B cell (primary cell): ENCODE results near the gene PIGB. TPM values are rescaled to one million over a fixed set of nuclear protein-coding genes. Genes with fewer than 3 reads are reported as not detected.

Source experiments
- ATAC-seq: fragments of 200-7000 bp; cut with Tn5 transposase; one replicate; pipeline ENCODE4 v1.10.0; 2021; ENCODE audit warnings: low read depth, mild to moderate bottlenecking, moderate number of reproducible peaks, moderate library complexity
- CTCF ChIA-PET: fragments of 350-600 bp; sonication (Branson Sonifier 250); formaldehyde crosslinking; loops from one replicate; lab custom pipeline; 2021; ENCODE audit warnings: antibody characterized with exemption, inconsistent platforms; lab: Charles Lee
- POLR2A ChIA-PET: fragments of 350-600 bp; sonication (Branson Sonifier 250); formaldehyde crosslinking; loops from one replicate; lab custom pipeline; 2021; ENCODE audit warnings: antibody characterized with exemption; lab: Charles Lee
- DNase-seq: peaks from one replicate; pipeline ENCODE4 v3.0.0; 2013
- H2AFZ ChIP-seq: 2 replicates; pipeline ENCODE4 v1.6.1; 2012; ENCODE audit warnings: mild to moderate bottlenecking, low read depth, low read length; ENCODE audit not compliant: insufficient read depth, poor library complexity, severe bottlenecking
- H3K27ac ChIP-seq, 2 donors: 1 replicate in 1 of 2; 2 replicates in 1 of 2; pipeline ENCODE4 v1.5.1; 2012 to 2013; ENCODE audit warnings: low read length in 2 of 2, mild to moderate bottlenecking in 2 of 2, moderate library complexity in 1 of 2
- H3K27me3 ChIP-seq, 4 experiments: fragments of 200-600 bp in 1 of 4; sonication (generic) in 1 of 4; replicated peaks in 1 of 4; 1 replicate in 2 of 4; 2 replicates in 2 of 4; pipeline versions ENCODE4 v1.6.1 to v1.7.0; 2013 to 2016; ENCODE audit warnings: low read length in 3 of 4, mild to moderate bottlenecking in 2 of 4, mixed read lengths in 1 of 4, moderate library complexity in 1 of 4; ENCODE audit not compliant: insufficient read depth in 4 of 4, control insufficient read depth in 3 of 4; ENCODE audit errors: control extremely low read depth in 1 of 4
- H3K36me3 ChIP-seq, 2 experiments: replicated peaks in 1 of 2; 1 replicate in 1 of 2; 2 replicates in 1 of 2; pipeline versions ENCODE4 v1.6.1 to v1.7.1; 2013; ENCODE audit warnings: low read length in 1 of 2; ENCODE audit not compliant: insufficient read depth in 2 of 2, control insufficient read depth in 1 of 2; ENCODE audit errors: control extremely low read depth in 1 of 2, extremely low read depth in 1 of 2
- H3K4me1 ChIP-seq, 2 donors: fragments of 200-600 bp in 1 of 2; sonication (generic) in 1 of 2; 1 replicate in 1 of 2; 2 replicates in 1 of 2; pipeline versions ENCODE4 v1.5.1 to v1.6.1; 2013 to 2017; ENCODE audit warnings: low read length in 2 of 2; ENCODE audit not compliant: control insufficient read depth in 2 of 2, insufficient read depth in 2 of 2
- H3K4me2 ChIP-seq: replicated peaks from 2 replicates; pipeline ENCODE3; 2012; ENCODE audit warnings: mild to moderate bottlenecking, low read depth, low read length; ENCODE audit not compliant: poor library complexity, severe bottlenecking
- H3K4me3 ChIP-seq, 5 experiments: fragments of 200-600 bp in 1 of 5; sonication (generic) in 1 of 5; 1 replicate in 3 of 5; 2 replicates in 2 of 5; pipeline versions ENCODE4 v1.5.1 to v1.7.0; 2011 to 2016; ENCODE audit warnings: low read length in 4 of 5, mild to moderate bottlenecking in 4 of 5, low read depth in 2 of 5, control low read depth in 1 of 5, moderate library complexity in 1 of 5; ENCODE audit not compliant: insufficient read depth in 1 of 5; ENCODE audit errors: control extremely low read depth in 1 of 5, extremely low read depth in 1 of 5
- H3K79me2 ChIP-seq: fragments of 200-600 bp; sonication (generic); one replicate; pipeline ENCODE4 v1.6.0; 2016; ENCODE audit warnings: low read length; ENCODE audit not compliant: control insufficient read depth, insufficient read depth
- H3K9ac ChIP-seq: fragments of 200-600 bp; sonication (generic); 2 replicates; pipeline ENCODE4 v1.6.1; 2017; ENCODE audit warnings: mild to moderate bottlenecking, low read length, moderate library complexity
- H3K9me3 ChIP-seq, 3 donors: one replicate each; pipeline versions ENCODE4 v1.6.1 to v1.7.1; 2013; ENCODE audit warnings: low read length in 2 of 3; ENCODE audit not compliant: control insufficient read depth in 2 of 3, insufficient read depth in 1 of 3; ENCODE audit errors: control extremely low read depth in 1 of 3
- H4K20me1 ChIP-seq: 2 replicates; pipeline ENCODE4 v1.6.0; 2012; ENCODE audit warnings: mild to moderate bottlenecking, low read length; ENCODE audit not compliant: insufficient read depth, control insufficient read depth, poor library complexity, severe bottlenecking
- H3K27ac Mint-ChIP-seq: one replicate; pipeline ENCODE4 v1.8.0; 2021; ENCODE audit warnings: mixed read lengths
- H3K27me3 Mint-ChIP-seq: one replicate; pipeline ENCODE4 v1.8.0; 2021; ENCODE audit warnings: mixed read lengths
- H3K4me1 Mint-ChIP-seq: one replicate; pipeline ENCODE4 v1.8.0; 2021; ENCODE audit warnings: mixed read lengths
- H3K4me3 Mint-ChIP-seq: one replicate; pipeline ENCODE4 v1.8.0; 2021; ENCODE audit warnings: mixed read lengths
- H3K9me3 Mint-ChIP-seq: one replicate; pipeline ENCODE4 v1.8.0; 2022; ENCODE audit warnings: mixed read lengths; ENCODE audit not compliant: insufficient read depth
- EZH2 ChIP-seq: IDR thresholded peaks from 2 replicates; pipeline ENCODE4 v1.6.1; 2012; ENCODE audit warnings: borderline replicate concordance, low read depth, mild to moderate bottlenecking, moderate library complexity, low read length; ENCODE audit not compliant: insufficient read depth, poor library complexity, severe bottlenecking
- WGBS: methylation state at CpG from one replicate; pipeline ENCODE4 v1.1.5; 2013; ENCODE audit warnings: missing lambda C conversion rate; ENCODE audit not compliant: insufficient coverage; 5-methylcytosine and 5-hydroxymethylcytosine counted together
- intact Hi-C: fragments of 100-400 bp; cut with micrococcal nuclease; formaldehyde crosslinking; loops from one replicate; pipeline ENCODE4 v1.10.0; 2022
- polyA plus RNA-seq: library from polyadenylated mRNA; depleted of rRNA; stranded (reverse); fragments of >200 nt; gene quantifications from 2 replicates; pipeline ENCODE4 v1.2.3, GENCODE V29; 2012
- total RNA-seq, 2 donors: library from RNA; stranded (reverse); fragments of 120-200 nt in 1 of 2; gene quantifications; 1 replicate in 1 of 2; 2 replicates in 1 of 2; pipeline versions ENCODE4 v1.2.3 to v1.2.4, GENCODE V29; 2013 to 2022
- TF ChIP-seq, protein P1 (sequence below): fragments of 200-600 bp; IDR thresholded peaks from one replicate; pipeline ENCODE4 v1.8.0; 2022; ENCODE audit warnings: antibody characterized with exemption, mild to moderate bottlenecking

PIGB gene
- total and polyA plus RNA-seq, 2 donors (not counting 1 experiment from before 2014, with no cell fraction given): 21.1 to 41.7 TPM

DNA sequence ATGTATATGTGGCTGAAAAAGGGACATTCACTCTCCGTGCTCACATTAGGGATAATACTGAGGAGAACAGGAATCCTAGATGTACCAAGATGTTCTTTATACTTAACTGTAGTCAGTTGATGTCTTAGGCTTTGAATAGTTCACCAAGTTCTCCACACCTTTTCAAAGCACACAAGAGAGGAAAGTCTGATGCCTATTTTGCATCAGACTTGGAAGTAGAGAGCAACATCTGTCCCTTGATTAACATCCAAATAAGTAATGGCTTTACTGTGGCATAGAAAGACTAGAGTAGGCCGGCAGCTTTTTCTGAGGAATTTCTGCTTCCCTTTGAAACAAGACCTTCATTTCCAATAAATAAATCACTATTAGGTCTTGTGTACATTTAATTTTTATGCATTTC, 34.0 kb downstream of the PIGB start:
- ATAC-seq: no peak
- Histone ChIP-seq H3K4me3 (no peak overlapping the region), H3K9ac (no peak overlapping the region), H2AFZ (no peak overlapping the region), H3K79me2 (no peaks in the 10 kb centered on the region), H3K9me3 (no peaks in the 10 kb centered on the region), H3K4me1 (no peaks in the 10 kb centered on the region), H3K27ac (no peak overlapping the region), H4K20me1 (no peaks in the 10 kb centered on the region), H3K4me2 (no peak overlapping the region), H3K36me3 (peaks cover 0 to 32% of the 10 kb centered on the region in 2 experiments), H3K27me3 (no peaks in the 10 kb centered on the region)
- H3K27me3 Mint-ChIP-seq: no peaks in the 10 kb centered on the region
- H3K4me3 Mint-ChIP-seq: no peak overlapping the region
- H3K9me3 Mint-ChIP-seq: no peaks in the 10 kb centered on the region
- H3K4me1 Mint-ChIP-seq: no peaks in the 10 kb centered on the region
- no CpG with 5 or more reads among the region's 2 CpGs for WGBS
- H3K27ac Mint-ChIP-seq: no peak overlapping the region
- ChIA-PET CTCF (no interaction called here), POLR2A (no interaction called here)
- TF ChIP-seq, protein P1, sequence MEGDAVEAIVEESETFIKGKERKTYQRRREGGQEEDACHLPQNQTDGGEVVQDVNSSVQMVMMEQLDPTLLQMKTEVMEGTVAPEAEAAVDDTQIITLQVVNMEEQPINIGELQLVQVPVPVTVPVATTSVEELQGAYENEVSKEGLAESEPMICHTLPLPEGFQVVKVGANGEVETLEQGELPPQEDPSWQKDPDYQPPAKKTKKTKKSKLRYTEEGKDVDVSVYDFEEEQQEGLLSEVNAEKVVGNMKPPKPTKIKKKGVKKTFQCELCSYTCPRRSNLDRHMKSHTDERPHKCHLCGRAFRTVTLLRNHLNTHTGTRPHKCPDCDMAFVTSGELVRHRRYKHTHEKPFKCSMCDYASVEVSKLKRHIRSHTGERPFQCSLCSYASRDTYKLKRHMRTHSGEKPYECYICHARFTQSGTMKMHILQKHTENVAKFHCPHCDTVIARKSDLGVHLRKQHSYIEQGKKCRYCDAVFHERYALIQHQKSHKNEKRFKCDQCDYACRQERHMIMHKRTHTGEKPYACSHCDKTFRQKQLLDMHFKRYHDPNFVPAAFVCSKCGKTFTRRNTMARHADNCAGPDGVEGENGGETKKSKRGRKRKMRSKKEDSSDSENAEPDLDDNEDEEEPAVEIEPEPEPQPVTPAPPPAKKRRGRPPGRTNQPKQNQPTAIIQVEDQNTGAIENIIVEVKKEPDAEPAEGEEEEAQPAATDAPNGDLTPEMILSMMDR: no peak
- no peak for TF ChIP-seq EZH2
- intact Hi-C loops: no loop called here
- no peak for DNase-seq

DNA sequence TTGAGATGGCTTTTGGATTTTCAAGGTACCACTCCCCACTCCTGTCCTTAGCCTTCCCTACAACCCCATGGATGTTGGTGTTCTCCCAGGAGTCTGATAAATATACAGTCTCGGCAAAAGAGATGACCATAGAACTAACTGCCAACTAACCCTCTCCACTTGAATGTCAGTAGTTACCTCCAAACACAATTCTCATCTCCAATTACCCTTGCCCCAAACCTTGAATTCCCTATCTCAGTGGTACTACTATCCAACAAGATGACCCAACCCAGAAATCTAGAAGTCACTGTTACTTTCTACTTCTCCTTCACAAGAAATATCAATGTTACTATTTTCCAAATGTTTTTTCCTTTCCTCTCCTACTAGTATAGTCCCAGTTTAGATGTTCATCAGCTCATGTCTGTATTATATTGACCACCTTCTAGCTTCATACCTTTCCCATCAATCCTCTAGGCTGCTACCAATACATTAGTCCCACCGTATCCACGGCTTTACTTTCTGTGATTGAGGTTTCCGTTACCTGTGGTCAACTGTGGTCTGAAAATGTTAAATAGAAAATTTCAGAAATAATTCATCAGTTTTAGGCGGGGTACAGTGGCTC, 38.1 kb downstream of the PIGB start:
- Histone ChIP-seq H3K27me3 (no peaks in the 10 kb centered on the region), H3K4me2 (no peak overlapping the region), H3K9ac (no peak overlapping the region), H3K79me2 (no peaks in the 10 kb centered on the region), H4K20me1 (no peaks in the 10 kb centered on the region), H3K4me3 (no peak overlapping the region), H3K36me3 (peaks cover 3 to 18% of the 10 kb centered on the region in 2 experiments), H2AFZ (no peak overlapping the region), H3K27ac (no peak overlapping the region), H3K9me3 (no peaks in the 10 kb centered on the region), H3K4me1 (no peaks in the 10 kb centered on the region)
- no peak overlapping the region for H3K27ac Mint-ChIP-seq
- intact Hi-C loops: no loop called here
- CTCF ChIA-PET: interaction anchor here (2.1 kb wide), 1 partner anchor 140 kb away, joined by 4 read pairs; no protein-coding TSS in a partner anchor
- TF ChIP-seq, protein P1: no peak
- TF ChIP-seq EZH2: no peak
- no peak for DNase-seq
- peaks cover 2% of the 10 kb centered on the region for H3K4me1 Mint-ChIP-seq
- ATAC-seq: no peak
- no peak overlapping the region for H3K4me3 Mint-ChIP-seq
- WGBS: 100% methylated on average over 2 of the region's 5 CpGs
- H3K27me3 Mint-ChIP-seq: no peaks in the 10 kb centered on the region
- POLR2A ChIA-PET: no interaction called here
- H3K9me3 Mint-ChIP-seq: no peaks in the 10 kb centered on the region
